HG03571 (cell line): ENCODE data around the gene FOXO3.

Source experiments
- ATAC-seq: cut with Tn5 transposase; IDR thresholded peaks from one replicate; pipeline ENCODE4 v1.9.1; 2021; ENCODE audit not compliant: unreplicated experiment

FOXO3 gene

GRCh38 chr6:108574457-108575141 is 13.9 kb downstream of the FOXO3 start:
- ATAC-seq, result no peak

GRCh38 chr6:108575905-108576494 is 15.3 kb downstream of the FOXO3 start:
- ATAC-seq, result no peak

GRCh38 chr6:108576709-108577108 is 16.0 kb downstream of the FOXO3 start:
- no peak for ATAC-seq

GRCh38 chr6:108578166-108578565 is 17.4 kb downstream of the FOXO3 start:
- no peak for ATAC-seq

- no peak for ATAC-seq
These were observed 18.0 kb downstream of the FOXO3 start for GRCh38 chr6:108578595-108579327.

GRCh38 chr6:108579328-108579721 is 18.6 kb downstream of the FOXO3 start:
- ATAC-seq, result no peak

- ATAC-seq, result no peak
These were observed 19.9 kb downstream of the FOXO3 start for GRCh38 chr6:108580646-108581045.

- ATAC-seq, result no peak
These were observed 20.7 kb downstream of the FOXO3 start for GRCh38 chr6:108581237-108581931.

GRCh38 chr6:108581932-108582475 is 21.3 kb downstream of the FOXO3 start:
- no peak for ATAC-seq

GRCh38 chr6:108582618-108583017 is 21.9 kb downstream of the FOXO3 start:
- no peak for ATAC-seq

- no peak for ATAC-seq
These were observed 23.6 kb downstream of the FOXO3 start for GRCh38 chr6:108584323-108584722.

- ATAC-seq, result no peak
These were observed 24.6 kb downstream of the FOXO3 start for GRCh38 chr6:108585359-108585758.

GRCh38 chr6:108585921-108586536 is 25.3 kb downstream of the FOXO3 start:
- ATAC-seq, result no peak

GRCh38 chr6:108587258-108588059 is 26.7 kb downstream of the FOXO3 start:
- ATAC-seq, result no peak

GRCh38 chr6:108588586-108588985 is 27.9 kb downstream of the FOXO3 start:
- ATAC-seq, result no peak

GRCh38 chr6:108589244-108589791 is 28.6 kb downstream of the FOXO3 start:
- no peak for ATAC-seq

GRCh38 chr6:108591040-108591816 is 30.5 kb downstream of the FOXO3 start:
- ATAC-seq, result no peak

- ATAC-seq, result peak; percentile 79
These were observed 31.9 kb downstream of the FOXO3 start for GRCh38 chr6:108592371-108593337.
